Coronary artery (tissue), 2 donors: ENCODE data around the gene EEF1B2.

Experiments
- DNase-seq: peaks from one replicate; pipeline ENCODE4 v3.0.0-alpha.2; 2017; ENCODE audit warnings: low spot score
- H3K27ac ChIP-seq, 2 donors: fragments of 200-600 bp; sonication (generic); one replicate each; pipeline ENCODE4 v1.5.1; 2016 to 2019
- H3K4me3 ChIP-seq: fragments of 200-600 bp; sonication (generic); 2 replicates; pipeline ENCODE4 v1.5.1; 2016; ENCODE audit warnings: mild to moderate bottlenecking, moderate library complexity
- CTCF ChIP-seq: fragments of 200-600 bp; sonication (generic); IDR thresholded peaks from one replicate; pipeline ENCODE4 v1.5.1; 2019; ENCODE audit warnings: antibody characterized with exemption

Gene EEF1B2

GRCh38 chr2:206127656-206128055, 32.0 kb upstream of the EEF1B2 start:
- H3K27ac ChIP-seq = no peak overlapping the region
- no peak for TF ChIP-seq CTCF
- no peak for DNase-seq

DNA sequence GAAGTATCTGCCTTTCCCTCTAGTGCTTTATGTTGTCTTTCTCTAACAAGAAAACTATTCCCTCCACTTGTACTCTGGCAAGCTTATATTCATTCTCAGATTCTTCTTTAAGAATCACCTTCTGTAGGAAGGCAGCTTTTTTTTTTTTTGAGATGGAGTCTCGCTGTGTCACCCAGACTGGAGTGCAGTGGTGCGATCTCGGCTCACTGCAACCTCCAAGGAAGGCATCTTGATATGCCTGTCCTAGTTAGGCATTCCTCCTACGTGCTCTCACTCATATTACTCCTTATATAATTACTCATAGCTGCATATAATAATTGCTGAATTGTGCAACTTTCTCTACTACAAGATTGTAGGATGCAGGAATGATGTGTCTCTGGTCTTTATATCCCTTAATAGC, 16.2 kb upstream of the EEF1B2 start:
- DNase-seq = no peak
- Histone ChIP-seq H3K4me3 (no peak overlapping the region), H3K27ac (no peak overlapping the region)
- TF ChIP-seq CTCF = no peak

More at GRCh38 chr2:206127656-206128055, 32.0 kb upstream of the EEF1B2 start:
- no peak overlapping the region for H3K4me3 ChIP-seq

- no peak for TF ChIP-seq CTCF
- Histone ChIP-seq H3K27ac (no peak overlapping the region), H3K4me3 (no peak overlapping the region)
- DNase-seq = no peak
Measured at GRCh38 chr2:206144383-206144782, 15.3 kb upstream of the EEF1B2 start.

DNA sequence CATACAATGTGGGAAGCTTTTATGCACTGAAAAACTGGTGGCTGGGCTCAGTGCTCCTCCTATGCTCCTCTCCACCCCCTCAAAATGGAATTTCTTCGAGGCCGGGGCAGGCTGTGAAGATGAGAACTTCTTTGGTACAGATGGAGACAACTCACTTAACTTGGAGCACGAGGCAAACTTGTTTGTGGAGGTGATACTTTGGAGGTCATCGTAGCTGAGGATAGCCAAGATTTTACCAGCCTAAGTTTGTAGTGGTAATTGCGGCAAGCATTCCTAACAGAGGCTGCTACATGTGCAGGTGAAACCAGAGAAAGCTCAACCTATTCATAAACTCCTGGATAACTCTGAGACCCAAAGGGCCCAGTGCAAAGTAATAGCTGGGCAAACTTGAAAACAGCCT, 14.0 kb upstream of the EEF1B2 start:
- DNase-seq = no peak
- no peak overlapping the region for H3K4me3 ChIP-seq
- no peak for TF ChIP-seq CTCF
- no peak overlapping the region for H3K27ac ChIP-seq

DNA sequence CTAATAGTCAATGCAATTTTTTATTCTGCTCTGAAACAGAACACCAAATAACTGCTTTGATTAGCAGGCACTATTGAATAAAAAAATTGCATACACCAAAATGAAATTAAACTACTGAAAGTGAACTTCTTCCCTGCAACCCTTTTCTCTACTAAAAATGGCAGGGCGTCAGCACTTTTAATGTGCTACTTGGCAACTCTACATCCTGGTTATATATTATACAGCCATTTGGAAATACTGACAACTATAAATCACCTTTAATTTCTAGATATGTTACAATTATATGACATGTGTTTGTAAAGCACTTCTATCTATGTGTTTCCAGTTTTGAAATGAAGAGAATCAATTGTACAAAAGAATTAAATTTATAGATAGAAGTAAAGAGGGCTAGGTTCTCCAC, 10.4 kb upstream of the EEF1B2 start:
- no peak for DNase-seq
- H3K4me3 ChIP-seq = no peak overlapping the region
- H3K27ac ChIP-seq = no peak overlapping the region
- no peak for TF ChIP-seq CTCF

- H3K27ac ChIP-seq = no peak overlapping the region
- TF ChIP-seq CTCF = no peak
- no peak overlapping the region for H3K4me3 ChIP-seq
- no peak for DNase-seq
Measured at GRCh38 chr2:206150168-206150567, 9.5 kb upstream of the EEF1B2 start.

DNA sequence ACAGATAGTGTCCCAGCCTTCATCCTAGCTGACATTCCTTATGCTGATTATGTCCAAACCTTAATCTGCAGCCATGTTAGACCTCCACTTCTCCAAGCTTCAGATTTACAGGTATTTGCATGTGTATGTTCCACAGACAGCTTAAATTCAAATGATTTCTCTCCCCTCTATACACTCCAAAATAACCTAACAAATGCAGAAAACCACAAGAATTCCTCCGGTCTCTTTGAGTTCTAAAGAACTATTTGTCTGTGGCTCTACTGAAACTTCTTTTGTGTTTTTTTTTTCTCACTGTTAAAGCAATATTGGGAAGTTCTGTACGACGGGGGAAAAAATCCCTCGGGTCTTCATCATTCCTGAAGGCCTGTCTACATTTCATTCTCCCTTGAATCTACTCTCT, 9.1 kb upstream of the EEF1B2 start:
- DNase-seq = no peak
- no peak for TF ChIP-seq CTCF
- Histone ChIP-seq H3K4me3 (no peak overlapping the region), H3K27ac (no peak overlapping the region)
